GM19395 (cell line): Measurements from ENCODE around the gene GGTLC3.
"Not testable (repeated sequence)": the region's sequence is repeated elsewhere in the genome, so short reads cannot be mapped to it uniquely, and the experiment has no call there.

Experiments
- ATAC-seq: cut with Tn5 transposase; IDR thresholded peaks from one replicate; pipeline ENCODE4 v1.9.1; 2021; ENCODE audit warnings: mild to moderate bottlenecking, moderate library complexity; ENCODE audit not compliant: unreplicated experiment

Gene GGTLC3

GRCh38 chr22:18518061-18518460, at the start of gene GGTLC3:
Gene GGTLC3, minus strand, starts transcription at chr22:18518161. Its CDS starts 264 bp downstream, at chr22:18517897.
- ATAC-seq = not testable (repeated sequence)

GRCh38 chr22:18560099-18560974, 42.4 kb upstream of the GGTLC3 start:
- ATAC-seq = not testable (repeated sequence)

GRCh38 chr22:18558939-18559338, 41.0 kb upstream of the GGTLC3 start:
- ATAC-seq = not testable (repeated sequence)

GRCh38 chr22:18558516-18558915, 40.6 kb upstream of the GGTLC3 start:
- ATAC-seq = not testable (repeated sequence)

- ATAC-seq = not testable (repeated sequence)
These were observed 36.6 kb upstream of the GGTLC3 start for GRCh38 chr22:18554280-18555256.

- not testable (repeated sequence) for ATAC-seq
These were observed 35.1 kb upstream of the GGTLC3 start for GRCh38 chr22:18552839-18553597.

- not testable (repeated sequence) for ATAC-seq
These were observed 33.1 kb upstream of the GGTLC3 start for GRCh38 chr22:18551046-18551445.

- not testable (repeated sequence) for ATAC-seq
These were observed 31.7 kb upstream of the GGTLC3 start for GRCh38 chr22:18549458-18550179.

- not testable (repeated sequence) for ATAC-seq
These were observed 26.7 kb upstream of the GGTLC3 start for GRCh38 chr22:18544615-18545014.

- not testable (repeated sequence) for ATAC-seq
These were observed 25.4 kb upstream of the GGTLC3 start for GRCh38 chr22:18543400-18543799.

GRCh38 chr22:18539994-18540393, 22.0 kb upstream of the GGTLC3 start:
- not testable (repeated sequence) for ATAC-seq

GRCh38 chr22:18534315-18534714, 16.4 kb upstream of the GGTLC3 start:
- ATAC-seq = not testable (repeated sequence)

- ATAC-seq = not testable (repeated sequence)
These were observed 15.7 kb upstream of the GGTLC3 start for GRCh38 chr22:18533633-18534032.

- ATAC-seq = peak; percentile 25
These were observed 11.6 kb upstream of the GGTLC3 start for GRCh38 chr22:18529416-18530145.

GRCh38 chr22:18528597-18529415, 10.8 kb upstream of the GGTLC3 start:
- ATAC-seq = peak; percentile 74

- ATAC-seq = peak; percentile 7
These were observed 10.0 kb upstream of the GGTLC3 start, which contains the start of gene TMEM191B for GRCh38 chr22:18527752-18528596. Gene TMEM191B, plus strand, starts transcription at chr22:18527802. Its CDS starts 179 bp downstream, at chr22:18527981.

- ATAC-seq = not testable (repeated sequence)
These were observed 5.4 kb upstream of the GGTLC3 start for GRCh38 chr22:18523328-18523727.
